Measurements from ENCODE around the gene TIAM1.
A peak's percentile ranks its signal among the peaks of the same experiment; 100 is the strongest.

Gene TIAM1

DNA sequence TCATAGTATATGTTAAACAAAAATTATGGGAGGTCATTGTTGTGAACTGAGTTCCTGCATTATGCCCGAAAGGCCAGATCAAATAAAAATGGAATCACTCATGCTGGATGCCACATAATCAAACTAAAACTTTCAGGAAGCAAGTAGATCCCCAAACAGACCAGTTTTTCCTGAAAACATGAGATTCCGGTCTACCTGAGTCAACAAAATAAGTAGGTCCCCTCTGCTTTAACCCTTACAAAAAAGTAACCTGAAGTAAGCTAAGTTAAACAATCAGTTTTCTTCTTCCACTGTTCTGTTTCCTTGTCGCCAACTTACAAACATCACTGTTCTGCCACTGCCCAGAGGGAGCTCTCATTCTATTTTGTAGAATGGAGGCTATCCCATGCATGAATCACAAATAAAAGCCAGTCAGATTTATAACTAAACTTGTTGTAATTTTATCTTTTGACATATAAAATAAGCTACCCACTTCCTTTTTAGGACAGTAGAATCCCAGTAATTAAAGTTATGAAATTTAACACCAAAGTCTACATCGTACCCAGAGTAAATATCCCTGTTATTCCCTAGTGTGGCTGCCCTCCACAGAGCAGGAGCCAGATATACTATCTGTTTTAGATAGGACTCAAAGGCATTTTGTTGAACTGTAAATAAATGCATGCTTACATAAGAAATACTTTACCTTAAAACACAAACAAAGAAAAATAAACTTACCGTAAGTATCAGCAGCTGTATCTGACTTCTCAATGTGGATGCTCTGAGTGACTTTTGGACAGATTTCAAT lies 149.4 kb downstream of the TIAM1 start:
- no peak for DNase-seq

DNA sequence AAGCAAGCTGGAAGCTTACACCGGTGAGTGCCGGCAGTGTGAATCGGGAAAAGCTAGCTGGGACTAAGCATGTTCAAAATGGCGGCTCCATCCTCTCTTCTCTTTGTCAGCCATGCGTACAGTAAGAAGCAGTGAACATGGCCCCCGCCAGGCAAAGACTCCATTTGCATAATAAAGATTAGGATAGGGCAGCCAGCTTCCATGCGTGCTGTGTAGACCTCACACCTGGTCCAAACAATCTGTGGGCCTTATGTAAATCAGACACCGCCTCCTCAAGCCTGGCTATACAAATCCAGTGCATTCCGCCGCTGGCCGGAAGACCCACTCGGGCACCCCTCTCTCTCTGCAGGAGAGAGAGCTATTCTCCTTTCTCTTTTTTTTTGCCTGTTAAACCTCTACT lies 150.3 kb downstream of the TIAM1 start:
- no peak for DNase-seq

DNA sequence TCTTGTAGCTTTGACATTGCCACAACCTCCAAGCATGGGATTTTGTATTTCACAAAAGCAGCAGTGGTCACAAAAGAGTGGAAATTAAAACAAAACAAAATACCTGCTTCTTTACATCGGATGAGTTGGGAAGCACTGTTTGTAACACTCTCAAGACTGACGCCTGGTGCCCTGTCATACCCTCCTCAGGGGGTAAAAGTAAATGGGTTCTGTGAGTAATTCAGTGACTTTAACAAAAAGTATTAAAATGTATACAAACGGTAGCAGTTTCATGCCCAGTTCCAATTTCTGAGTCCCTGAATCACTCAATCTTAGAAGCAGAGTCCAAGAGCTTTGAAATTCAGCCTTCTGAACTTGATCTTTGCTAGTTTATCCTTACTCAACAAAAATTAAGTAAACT lies 152.5 kb downstream of the TIAM1 start:
- no peak for DNase-seq

DNA sequence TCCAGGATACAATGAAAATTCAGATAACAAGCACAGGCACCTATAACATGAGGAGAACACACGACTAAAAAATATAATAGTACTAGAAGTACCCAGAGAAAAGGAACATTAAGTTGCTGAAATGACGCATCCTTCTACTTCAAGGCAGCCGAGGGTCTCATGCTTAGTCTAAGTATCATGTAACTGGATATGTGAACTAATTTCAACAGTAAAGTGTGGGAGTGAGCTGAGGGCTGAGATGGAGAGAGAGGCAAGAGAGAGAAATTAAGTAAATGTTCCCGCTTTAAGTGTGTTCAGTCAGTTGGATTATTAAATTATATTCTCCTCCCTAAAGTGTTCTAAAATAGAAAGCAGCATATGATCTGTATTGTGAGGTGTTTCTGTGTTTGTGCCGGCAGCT lies 153.5 kb downstream of the TIAM1 start:
- no peak for DNase-seq

DNA sequence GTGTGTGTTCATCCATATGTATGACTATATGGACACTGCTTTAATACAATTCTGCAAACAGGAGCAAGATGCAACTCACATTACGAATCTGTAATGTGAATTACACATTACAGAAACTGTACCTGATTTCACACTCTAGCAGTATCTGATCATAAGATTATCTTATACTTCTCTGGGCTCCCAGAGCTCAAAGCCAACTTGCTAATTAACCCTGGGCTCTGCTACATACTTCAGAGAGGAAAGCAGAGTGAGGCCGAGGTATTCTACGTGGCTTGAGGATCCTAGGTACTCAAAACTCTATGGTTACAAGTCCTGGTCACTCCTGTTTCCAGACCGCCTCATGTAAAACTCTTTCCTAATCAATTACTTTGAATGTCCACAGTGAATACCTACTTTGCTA lies 156.6 kb downstream of the TIAM1 start:
- DNase-seq = no peak

DNA sequence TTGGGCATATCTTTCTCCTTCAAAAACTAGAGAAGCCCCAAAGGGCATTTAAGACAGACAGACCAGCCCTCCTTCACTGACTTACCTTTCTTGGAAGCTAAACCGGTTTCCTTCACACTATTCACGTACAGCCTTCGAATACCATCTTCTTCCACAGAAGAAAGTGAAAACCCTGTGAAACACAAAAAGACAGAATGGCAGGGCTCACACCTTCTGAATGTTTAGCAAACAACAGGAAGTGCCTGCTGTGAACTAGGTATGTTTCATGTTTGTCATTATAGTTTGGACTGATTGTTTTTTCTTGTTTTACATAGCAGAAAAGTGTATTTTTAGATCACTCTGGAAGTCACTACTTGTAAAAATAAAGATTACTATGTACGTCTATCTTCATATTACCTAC lies 157.1 kb downstream of the TIAM1 start:
- no peak for DNase-seq

DNA sequence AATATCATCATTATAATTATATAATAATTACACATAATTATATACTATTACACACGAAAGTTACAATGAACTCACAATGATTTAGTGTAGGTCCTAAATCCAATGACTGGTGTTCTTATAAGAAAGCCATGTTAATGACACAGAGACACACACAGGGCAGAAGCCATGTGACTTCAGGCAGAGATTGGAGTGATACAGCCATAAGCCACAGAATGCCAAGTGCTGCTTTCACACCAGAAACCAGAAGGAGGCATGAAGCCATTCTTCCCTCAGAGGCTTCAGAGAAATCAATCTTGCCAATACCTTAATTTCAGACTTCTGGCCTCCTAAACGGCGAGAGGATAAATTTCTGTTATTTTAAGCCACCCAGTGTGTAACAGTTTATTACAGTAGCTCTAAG lies 158.4 kb downstream of the TIAM1 start:
- DNase-seq = no peak

DNA sequence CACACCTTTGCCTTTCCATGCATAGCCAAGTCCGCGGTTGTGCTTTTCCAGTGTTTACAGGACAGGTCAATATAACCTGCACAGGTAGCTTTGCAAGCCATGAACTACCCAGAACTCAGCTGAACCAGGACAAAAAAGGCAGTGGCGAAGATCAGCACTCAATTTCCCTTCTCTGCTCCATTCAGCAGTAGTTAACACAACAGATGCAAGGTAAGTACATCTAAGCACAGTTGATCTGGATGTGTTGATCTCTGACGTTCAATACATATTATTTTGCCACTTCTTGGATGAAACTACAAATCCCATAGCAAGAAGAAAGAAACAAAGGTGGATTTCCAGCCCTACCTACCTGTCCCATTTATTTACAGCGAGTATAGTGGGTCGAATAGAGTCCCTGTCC lies 159.2 kb downstream of the TIAM1 start:
- no peak for DNase-seq

DNA sequence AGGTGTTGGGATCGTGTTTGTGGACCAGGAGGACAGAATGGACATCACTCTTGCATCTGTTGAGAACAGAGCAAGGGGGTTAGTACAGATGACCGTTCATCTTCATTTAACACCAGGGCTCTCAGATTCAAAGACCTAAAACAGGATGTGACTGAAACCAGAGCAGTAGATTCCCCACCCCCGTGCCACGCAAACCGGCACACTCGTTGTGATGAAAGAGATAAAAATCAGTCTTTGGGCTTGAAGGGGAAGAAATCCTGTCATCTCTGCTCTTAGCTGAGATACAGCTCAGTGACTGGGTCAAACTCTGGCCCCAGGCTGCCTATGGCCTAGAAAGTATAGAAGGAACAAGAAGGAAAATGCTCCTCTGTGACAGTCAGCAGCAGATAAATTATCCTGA lies 159.6 kb downstream of the TIAM1 start:
- no peak for DNase-seq

DNA sequence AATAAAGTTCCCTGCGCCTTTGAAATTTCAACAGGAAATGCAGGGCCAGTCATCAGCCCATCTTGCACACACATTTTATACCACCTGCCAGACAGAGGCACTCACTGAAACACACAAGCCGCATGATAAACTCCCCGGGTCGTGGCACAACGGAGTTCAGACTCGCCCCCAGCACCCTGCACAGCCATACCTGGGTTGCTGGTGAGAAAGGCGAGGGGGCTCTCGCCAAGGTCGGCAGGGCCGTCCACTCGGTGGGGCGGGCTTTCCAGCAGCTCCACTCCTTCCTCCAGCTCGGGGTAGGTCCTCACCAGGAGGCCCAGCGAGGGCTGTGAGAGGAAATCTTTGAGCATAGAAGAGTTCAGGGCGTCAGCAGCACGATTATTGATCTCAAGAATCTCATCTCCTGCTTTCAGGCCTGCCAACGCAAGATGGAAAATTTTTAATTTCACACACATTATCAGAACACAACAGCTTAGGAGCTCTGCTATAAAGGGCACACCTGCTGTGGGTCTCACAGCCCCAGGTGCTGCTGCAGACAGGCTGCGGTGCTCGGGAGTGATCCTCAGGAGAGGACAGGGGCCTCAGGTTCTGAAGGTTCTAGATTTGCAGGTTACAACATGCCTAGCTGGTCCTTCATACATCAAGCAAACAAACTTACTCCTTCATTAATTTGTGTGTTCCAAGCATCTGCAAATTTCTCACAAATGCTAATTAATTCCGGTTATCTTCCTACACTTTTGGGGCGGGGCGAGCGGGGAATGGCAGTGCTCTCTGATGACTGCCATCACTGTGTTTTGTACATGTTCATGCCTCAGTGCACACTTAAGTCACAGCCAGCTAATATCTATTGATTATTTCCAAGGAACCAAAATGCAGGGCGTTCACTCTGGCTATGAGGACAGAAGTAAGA lies 161.6 kb downstream of the TIAM1 start:
- no peak for DNase-seq

DNA sequence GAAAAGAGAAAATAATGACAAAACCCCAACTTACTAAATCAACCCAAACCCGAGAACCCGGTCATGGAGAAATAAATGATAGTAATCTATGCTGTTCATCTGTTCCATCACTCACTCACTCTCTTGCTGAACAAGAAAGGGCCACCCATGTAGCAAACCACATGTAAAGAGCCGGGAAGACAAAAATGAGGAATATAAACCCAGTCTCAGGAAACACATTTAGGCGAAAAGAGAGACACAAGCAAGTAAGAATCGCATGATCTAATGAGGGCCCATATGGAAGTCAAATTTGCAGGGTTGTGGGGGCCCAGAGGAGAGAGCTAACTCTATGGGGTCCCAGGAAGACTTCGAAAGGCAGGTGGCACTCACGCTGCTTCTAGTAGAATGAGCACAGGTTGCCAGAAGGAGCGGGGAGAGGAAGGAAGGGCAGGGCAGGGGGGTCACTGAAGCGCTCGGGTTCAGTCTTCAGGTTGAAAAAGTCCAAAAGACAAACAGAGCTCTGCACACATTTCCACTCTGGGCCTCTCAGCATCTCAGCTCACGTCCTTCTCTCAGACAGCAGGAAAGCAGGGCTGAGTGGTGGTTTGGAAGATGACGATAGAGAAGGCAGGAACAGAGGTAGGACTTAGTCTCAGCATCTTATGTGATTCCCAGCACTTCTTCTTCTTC lies 162.8 kb downstream of the TIAM1 start:
- no peak for DNase-seq

DNA sequence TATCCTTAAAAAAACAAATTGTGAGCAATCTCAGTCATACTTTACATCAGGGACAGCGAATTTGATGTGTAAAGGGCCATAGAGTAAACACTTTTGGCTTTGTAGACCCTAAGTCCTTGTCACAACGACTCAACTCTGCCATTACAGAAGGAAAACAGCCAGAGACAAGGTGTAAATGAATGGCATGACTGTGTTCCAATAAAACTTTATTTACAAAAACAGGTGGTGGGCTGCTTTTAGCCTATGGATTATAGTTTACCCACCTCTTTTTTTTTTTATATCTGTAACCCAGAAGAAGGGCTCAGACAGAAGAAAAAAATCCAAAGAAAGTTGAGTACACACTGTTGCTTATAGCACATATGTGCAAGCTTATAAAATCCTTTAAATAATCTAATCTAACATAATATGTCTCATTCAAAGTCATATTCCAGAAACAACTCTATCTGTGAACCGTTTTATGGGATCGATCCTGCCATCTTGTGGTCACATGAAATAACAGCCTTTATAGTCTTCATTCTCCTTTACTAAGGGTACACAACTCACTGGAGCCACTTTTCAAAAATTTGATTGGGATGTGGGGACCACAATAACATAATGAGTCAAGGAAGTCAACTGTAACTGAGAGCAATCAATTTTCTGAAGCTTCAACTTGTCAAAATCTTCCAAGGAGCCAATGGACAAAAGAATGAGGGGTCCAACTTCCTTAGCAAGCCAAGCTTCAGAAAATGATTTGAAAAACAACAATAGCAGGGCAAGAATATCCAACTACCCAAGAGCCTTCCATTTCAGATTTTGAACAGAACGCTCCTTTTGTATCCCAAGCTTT lies 163.6 kb downstream of the TIAM1 start:
- DNase-seq = peak; percentile 9

DNA sequence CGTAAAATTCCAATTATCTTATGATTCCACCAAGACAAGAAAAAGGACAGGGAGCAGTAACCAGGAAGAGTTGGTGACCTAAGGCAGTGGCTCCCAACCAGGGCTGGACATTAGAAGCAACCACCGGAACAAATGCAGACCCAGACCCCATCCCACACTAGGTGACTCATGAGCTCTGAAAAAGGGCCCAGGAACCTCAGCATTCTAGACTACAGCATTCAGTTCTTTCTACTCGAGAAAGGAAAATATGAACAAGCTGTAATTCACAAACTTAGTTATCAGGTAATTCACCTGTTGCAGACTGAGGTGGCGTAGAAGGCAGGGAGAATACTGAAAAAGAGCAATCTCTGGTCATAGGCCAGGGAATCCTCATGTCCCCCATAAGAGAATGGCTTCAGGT lies 167.3 kb downstream of the TIAM1 start:
- no peak for DNase-seq

DNA sequence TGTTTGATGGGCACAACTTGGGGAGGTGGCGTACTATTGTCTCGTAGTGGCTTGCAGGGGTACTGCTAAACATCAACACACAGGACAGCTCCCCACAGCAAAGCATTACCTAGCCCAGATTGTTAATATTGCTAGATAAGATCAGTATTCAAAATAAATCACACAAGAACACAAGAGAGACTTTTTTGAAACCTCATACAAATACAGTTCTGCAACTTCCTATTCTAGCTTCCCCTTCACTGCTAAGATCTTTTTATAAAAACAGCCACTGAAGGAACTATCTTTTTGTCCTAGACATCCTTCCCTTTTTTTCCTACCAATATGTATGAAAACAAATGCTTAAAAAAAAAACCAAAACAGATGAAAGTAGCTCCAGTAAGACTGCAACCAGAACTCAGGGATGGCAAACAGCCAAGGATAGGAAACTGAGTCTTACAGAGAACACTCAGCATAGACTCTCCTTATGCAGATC lies 167.9 kb downstream of the TIAM1 start:
- no peak for DNase-seq

DNA sequence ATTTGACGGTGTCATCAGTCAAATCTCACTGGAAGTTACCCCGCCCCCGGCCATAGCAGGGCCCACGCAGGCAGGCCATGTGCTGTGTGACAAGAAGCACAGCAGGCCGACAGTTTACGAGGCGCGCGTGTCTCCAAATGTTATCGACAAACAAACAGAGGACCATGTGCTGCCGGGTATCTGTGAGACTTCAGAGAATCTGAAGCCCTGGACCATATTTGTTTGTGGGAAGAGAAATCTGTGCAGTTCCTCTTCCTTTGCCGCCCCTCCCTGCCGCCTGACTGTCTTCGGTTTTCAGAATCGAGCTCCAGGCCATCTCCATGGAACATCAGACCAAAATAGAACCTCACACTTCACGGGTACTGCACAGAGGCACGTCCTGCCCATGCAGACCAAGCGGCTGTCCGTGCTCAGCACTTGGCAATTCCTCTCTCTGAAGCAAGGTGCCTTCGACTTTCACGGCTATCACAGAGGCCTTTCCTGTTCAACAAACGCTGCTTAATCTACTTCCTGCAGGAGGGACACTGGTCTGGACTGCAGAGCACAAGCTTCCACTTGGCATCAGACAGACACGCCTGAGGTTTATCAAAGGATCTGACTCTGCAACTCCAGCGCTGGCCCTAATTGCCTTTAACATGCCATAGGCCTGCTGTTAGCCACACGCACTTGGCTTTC lies 170.0 kb downstream of the TIAM1 start:
- DNase-seq = no peak

DNA sequence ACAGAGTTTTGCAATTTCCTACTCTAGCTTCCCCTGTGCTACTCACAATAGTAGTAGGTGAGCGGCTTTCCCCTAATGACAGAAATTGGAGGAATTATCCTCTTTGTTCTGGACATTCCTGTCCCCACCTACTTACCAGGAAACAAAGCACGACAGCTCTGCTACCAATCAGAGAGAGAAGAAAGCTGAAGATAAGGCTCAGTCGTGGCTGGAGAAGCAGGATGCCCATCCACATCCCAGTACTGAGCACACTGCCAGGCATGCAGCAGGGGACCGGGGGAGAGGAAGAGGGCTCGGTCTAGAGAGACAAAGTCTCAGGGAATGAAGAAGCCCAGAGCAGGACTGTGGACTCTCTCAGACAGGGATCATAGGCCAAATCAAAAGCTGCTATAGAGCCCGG lies 171.7 kb downstream of the TIAM1 start:
- no peak for DNase-seq

DNA sequence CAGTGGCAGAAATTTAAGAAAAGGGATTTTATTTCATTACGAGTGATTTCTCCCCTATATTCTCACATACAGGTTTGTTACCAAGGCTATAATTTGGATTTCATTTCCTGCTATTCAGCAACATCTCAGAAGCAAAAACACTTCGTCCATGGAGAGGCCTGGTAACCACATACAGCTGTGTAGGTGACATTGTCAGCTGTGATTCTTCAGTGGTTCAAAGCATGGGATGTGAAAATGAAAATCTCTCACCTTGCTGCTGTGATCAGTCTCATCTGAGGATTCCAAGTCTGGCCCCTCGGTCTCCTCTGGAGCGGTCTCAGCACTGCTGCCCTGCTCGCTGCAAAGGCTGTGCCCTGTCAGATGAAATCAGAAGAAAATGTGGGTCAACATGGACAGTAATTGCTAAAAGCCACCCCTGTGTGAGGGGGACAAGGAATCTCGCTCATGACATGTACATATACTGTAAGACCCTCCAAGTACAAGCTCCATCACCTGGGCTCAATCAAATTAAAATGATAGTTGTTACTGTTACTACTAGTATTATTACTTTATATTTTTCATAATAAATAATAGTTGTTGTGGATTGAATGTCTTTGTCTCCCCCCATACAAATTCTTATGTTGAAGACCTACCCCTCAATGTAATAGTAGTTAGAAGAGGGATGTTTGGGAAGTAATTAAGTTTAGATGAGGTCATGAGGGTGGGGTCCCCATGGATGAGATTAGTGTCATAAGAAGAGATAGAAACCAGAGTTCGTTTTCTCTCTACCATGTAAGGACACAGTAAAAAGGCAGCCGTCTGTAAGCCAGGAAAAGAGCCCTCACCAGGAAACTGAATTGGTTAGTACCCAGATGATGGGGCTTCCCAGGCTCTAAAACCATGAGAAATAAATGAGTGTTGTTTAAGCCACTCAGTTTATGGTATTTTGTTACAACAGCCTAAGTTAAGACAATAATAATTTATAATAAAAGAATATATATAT lies 179.1 kb downstream of the TIAM1 start:
- DNase-seq = no peak

DNA sequence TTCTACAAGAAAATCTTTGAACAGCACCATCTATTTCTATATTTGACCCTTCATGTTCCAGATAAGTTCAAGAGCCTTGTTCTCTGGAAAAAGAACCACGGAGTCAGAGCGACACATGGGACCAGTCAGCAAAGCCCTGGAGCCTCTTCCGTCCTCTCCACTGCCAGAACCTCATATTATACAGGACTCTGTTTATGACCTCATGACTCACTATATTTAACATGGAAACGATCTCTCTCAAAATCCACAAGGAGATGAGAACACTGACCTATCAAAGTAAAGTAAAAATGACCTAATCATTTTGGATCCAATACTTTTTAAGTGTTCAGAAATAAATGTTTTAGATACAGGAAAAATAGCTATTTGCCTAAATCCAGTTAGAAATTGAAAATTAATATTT lies 181.2 kb downstream of the TIAM1 start:
- DNase-seq = no peak

DNA sequence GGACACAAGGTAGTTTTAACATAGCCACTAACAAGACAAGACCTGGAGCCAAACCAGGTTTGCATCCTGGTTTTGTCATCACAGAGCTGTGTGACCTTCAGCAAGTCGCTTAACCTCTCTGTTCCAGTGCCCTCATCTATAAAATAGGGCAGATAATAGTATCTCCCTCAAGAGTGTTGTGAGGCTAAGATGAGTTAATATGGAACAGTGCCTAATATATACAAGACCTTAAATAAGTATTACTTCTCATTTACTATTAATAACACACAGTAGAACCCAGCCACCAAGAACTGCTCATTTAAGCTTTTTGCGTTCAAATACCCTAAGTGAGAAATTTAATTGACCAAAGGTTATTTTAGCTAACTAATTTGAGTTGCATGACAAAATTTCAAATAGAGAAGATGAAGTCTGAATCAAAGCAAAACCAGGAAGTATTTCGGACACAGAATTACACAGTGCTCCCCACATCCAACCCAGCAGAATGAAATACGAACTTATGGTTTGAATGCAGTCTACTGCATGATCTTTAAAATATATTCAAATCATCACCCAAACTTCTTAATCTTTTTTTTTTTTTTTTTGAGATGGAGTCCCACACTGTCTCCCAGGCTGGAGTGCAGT lies 181.9 kb downstream of the TIAM1 start:
- no peak for DNase-seq

DNA sequence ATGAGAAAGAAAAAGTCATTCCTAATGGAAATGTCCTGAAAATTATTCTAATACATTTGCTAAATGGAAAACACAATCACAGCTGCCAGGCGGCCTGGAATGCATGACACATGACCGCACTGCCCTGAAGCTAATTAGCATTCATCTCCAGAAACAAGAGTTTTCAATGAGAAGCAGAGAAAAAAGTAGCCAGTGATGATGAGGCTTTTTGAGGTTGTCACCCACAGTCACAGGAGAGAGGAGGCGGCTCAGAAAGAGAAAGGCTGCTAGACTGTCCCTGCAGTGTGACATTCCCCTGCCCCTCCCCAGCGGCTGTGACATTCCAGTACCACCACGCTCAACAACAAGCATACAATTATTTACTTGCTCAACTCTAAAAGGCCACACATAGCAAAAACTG lies 182.9 kb downstream of the TIAM1 start:
- DNase-seq = no peak

All from DMS153 (cell line).